Upper lobe of left lung (tissue), 6 donors: ENCODE data around the gene GRHPR. TPM values are rescaled to one million over a fixed set of nuclear protein-coding genes. Genes with fewer than 3 reads are reported as not detected.
A peak's percentile ranks its signal among the peaks of the same experiment; 100 is the strongest.

Experiments
- ATAC-seq, 2 donors: fragments of 200-7000 bp; cut with Tn5 transposase; one replicate each; pipeline ENCODE4 v1.9.1; 2022; ENCODE audit warnings: mild to moderate bottlenecking in 2 of 2, moderate library complexity in 2 of 2; ENCODE audit not compliant: low FRiP score in 2 of 2
- DNase-seq, 2 donors: peaks; one replicate each; pipeline ENCODE4 v3.0.0-alpha.2; 2019 to 2020
- H3K27ac ChIP-seq, 4 donors: fragments of 200-600 bp; sonication (generic); one replicate each; pipeline ENCODE4 v1.5.1; 2016 to 2019
- H3K27me3 ChIP-seq, 4 donors: fragments of 200-600 bp; sonication (generic); one replicate each; pipeline ENCODE4 v1.5.1; 2017 to 2019
- H3K36me3 ChIP-seq, 4 donors: fragments of 200-600 bp; sonication (generic); one replicate each; pipeline ENCODE4 v1.5.1; 2016 to 2019
- H3K4me1 ChIP-seq, 4 donors: fragments of 200-600 bp; sonication (generic); one replicate each; pipeline ENCODE4 v1.5.1; 2018 to 2019
- H3K4me3 ChIP-seq, 4 donors: fragments of 200-600 bp; sonication (generic); one replicate each; pipeline ENCODE4 v1.5.1; 2017 to 2019; ENCODE audit warnings: mild to moderate bottlenecking in 2 of 4, moderate library complexity in 1 of 4
- H3K9me3 ChIP-seq, 4 donors: fragments of 200-600 bp; sonication (generic); one replicate each; pipeline ENCODE4 v1.5.1; 2018 to 2019
- CTCF ChIP-seq, 6 experiments: fragments of 450-650 bp in 4 of 6; fragments of 200-600 bp in 2 of 6; sonication (generic) in 2 of 6; IDR thresholded peaks; one replicate each; pipeline ENCODE4 v1.5.1; 2016 to 2019; ENCODE audit warnings: antibody characterized with exemption in 6 of 6
- EP300 ChIP-seq, 4 donors: sonication (generic); formaldehyde crosslinking; IDR thresholded peaks; one replicate each; pipeline ENCODE4 v1.5.1; 2017; ENCODE audit warnings: antibody characterized with exemption in 4 of 4, control low read depth in 2 of 4
- POLR2A ChIP-seq, 4 donors: fragments of 450-650 bp; IDR thresholded peaks; one replicate each; pipeline ENCODE4 v1.5.1; 2016 to 2017; ENCODE audit warnings: antibody characterized with exemption in 4 of 4, mild to moderate bottlenecking in 2 of 4
- POLR2AphosphoS5 ChIP-seq, 2 donors: sonication (generic); formaldehyde crosslinking; IDR thresholded peaks; one replicate each; pipeline ENCODE4 v1.5.1; 2017; ENCODE audit warnings: antibody characterized with exemption in 2 of 2
- WGBS, 2 donors: methylation state at CpG; one replicate each; pipeline ENCODE4 v1.1.5; 2017 to 2018; 5-methylcytosine and 5-hydroxymethylcytosine counted together
- total RNA-seq, 6 donors: library from RNA; depleted of rRNA in 4 of 6; stranded (reverse); fragments of >200 nt in 4 of 6; gene quantifications; one replicate each; pipeline versions ENCODE4 v1.1.0 to v1.2.1, GENCODE V29; 2016 to 2021
- donor health status: DM: no; HTN: no; CAD: no; lungs with moderate emphysema.
- donor health status: DM: no; HTN: yes; CAD: no; lungs with severe emphysema.

The GRHPR gene
- total RNA-seq, 6 donors from 2014 or later: 68.2 to 97.6 (median 81.3) TPM

- H3K9me3 ChIP-seq: no peaks in the 10 kb centered on the region
- WGBS, 2 donors: 81 to 91% methylated on average over 3 of the region's 3 CpGs
- DNase-seq: no peak
- no peaks in the 10 kb centered on the region for H3K27me3 ChIP-seq
- no peak overlapping the region for H3K27ac ChIP-seq
- H3K4me1 ChIP-seq: peaks cover 6% of the 10 kb centered on the region in 4 donors
- H3K4me3 ChIP-seq: no peak overlapping the region
- TF ChIP-seq CTCF (IDR thresholded peaks at IDR 0.05): no peak
- no peak for TF ChIP-seq POLR2A (IDR thresholded peaks at IDR 0.05)
- no peak for TF ChIP-seq EP300 (IDR thresholded peaks at IDR 0.05)
- TF ChIP-seq POLR2AphosphoS5 (IDR thresholded peaks at IDR 0.05): no peak
- ATAC-seq: no peak
- no peaks in the 10 kb centered on the region for H3K36me3 ChIP-seq
Measured at GRCh38 chr9:37480759-37481158, 58.3 kb downstream of the GRHPR start.

GRCh38 chr9:37485389-37486255 is 63.1 kb downstream of the GRHPR start, which contains the start of gene POLR1E:
Gene POLR1E (plus strand): TSS chr9:37485948. CDS start chr9:37486048, 100 bp downstream.
- Histone ChIP-seq H3K4me3 (peak within 1 kb of the TSS; percentile 67 to 87 (median 86)), H3K27me3 (no peaks in the 10 kb centered on the region), H3K9me3 (no peaks in the 10 kb centered on the region), H3K36me3 (peaks cover 2 to 20% (median 5%) of the 10 kb centered on the region in 4 donors), H3K27ac (peak within 1 kb of the TSS; percentile 67 to 88 (median 76)), H3K4me1 (peaks cover 17 to 25% (median 22%) of the 10 kb centered on the region in 4 donors)
- 5 to 12% methylated on average over 22 to 44 of the region's 56 CpGs for WGBS, 2 donors
- peak in 2 of 6 experiments; percentile 13 to 16 for TF ChIP-seq CTCF (IDR thresholded peaks at IDR 0.05)
- TF ChIP-seq POLR2AphosphoS5 (IDR thresholded peaks at IDR 0.05): peak; percentile 69 to 87
- peak in 3 of 4 donors; percentile 61 to 82 (median 64) for TF ChIP-seq POLR2A (IDR thresholded peaks at IDR 0.05)
- no peak for TF ChIP-seq EP300 (IDR thresholded peaks at IDR 0.05)
- DNase-seq (peak; percentile 99), ATAC-seq (peak; percentile 98 to 99)

- DNase-seq: no peak
- Histone ChIP-seq H3K4me3 (peak overlapping the region; percentile 67 to 87 (median 86)), H3K4me1 (peaks cover 17 to 25% (median 22%) of the 10 kb centered on the region in 4 donors), H3K9me3 (no peaks in the 10 kb centered on the region), H3K36me3 (peaks cover 2 to 24% (median 5%) of the 10 kb centered on the region in 4 donors), H3K27me3 (no peaks in the 10 kb centered on the region), H3K27ac (peak overlapping the region; percentile 67 to 88 (median 76))
- 8 to 15% methylated on average over 7 of the region's 7 CpGs for WGBS, 2 donors
- TF ChIP-seq EP300 (IDR thresholded peaks at IDR 0.05) (no peak), POLR2A (IDR thresholded peaks at IDR 0.05) (no peak), POLR2AphosphoS5 (IDR thresholded peaks at IDR 0.05) (no peak), CTCF (IDR thresholded peaks at IDR 0.05) (no peak)
- peak in 1 of 2 donors; percentile 0 for ATAC-seq
Measured at GRCh38 chr9:37486256-37486615, 63.7 kb downstream of the GRHPR start.

Other genes starting within 250 kb of the GRHPR start
- 10 to 100 TPM in 3 of 6 donors, 1 to 10 TPM in 3; 7.9 to 15.0 (median 10.0) TPM for gene ZBTB5, start 42.8 kb downstream of the GRHPR start, total RNA-seq
- gene POLR1E, start 63.3 kb downstream of the GRHPR start, total RNA-seq: 10 to 100 TPM in 5 of 6 donors, 1 to 10 TPM in 1; 10.0 to 16.9 (median 14.5) TPM
- 10 to 100 TPM in 2 of 6 donors, 1 to 10 TPM in 4; 7.9 to 13.4 (median 8.7) TPM for gene FBXO10, start 153.7 kb downstream of the GRHPR start, total RNA-seq
- 10 to 100 TPM; 35.4 to 83.5 (median 54.2) TPM for gene TOMM5, start 169.9 kb downstream of the GRHPR start, total RNA-seq
- under 1 TPM in 5 of 6 donors, not detected in 1; under 0.01 to 0.39 (median 0.17) TPM for gene FRMPD1, start 228.3 kb downstream of the GRHPR start, total RNA-seq